ENCODE measurements around the gene LCN12. TPM values are rescaled to one million over a fixed set of nuclear protein-coding genes. Genes with fewer than 3 reads are reported as not detected.

The LCN12 gene
- polyA plus RNA-seq, 1 donor (not counting 4 experiments of a cell fraction or from before 2014, with no cell fraction given), result not detected

DNA sequence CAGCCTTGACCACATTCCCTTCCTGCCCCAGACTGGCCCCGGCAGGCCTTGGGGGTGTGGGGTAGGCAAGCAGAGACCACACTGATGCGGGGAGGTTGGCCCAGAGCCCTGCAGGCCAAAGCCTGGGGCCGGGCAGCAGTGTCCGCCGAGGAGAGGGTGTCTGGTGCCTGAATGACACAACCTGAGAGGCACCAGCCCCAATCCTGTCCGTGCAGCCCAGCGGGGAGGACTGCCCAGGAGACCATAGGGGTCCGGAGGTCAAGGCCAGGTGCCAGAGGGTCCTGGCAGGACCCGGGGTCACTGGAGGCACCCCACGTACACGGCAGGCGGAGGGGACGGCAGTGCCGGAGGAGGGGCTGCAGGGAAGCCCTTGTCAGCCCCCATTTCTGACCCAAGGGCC, 19.7 kb downstream of the LCN12 start:
- TF ChIP-seq CTCF (optimal IDR thresholded peaks at IDR 0.05 in 1 of 3, IDR thresholded peaks at IDR 0.05 in 1 of 3, conservative IDR thresholded peaks at IDR 0.05 in 1 of 3; ENCODE audit: extremely low read depth in 1 of 3, insufficient read depth in 2 of 3, low read length in 3 of 3), result no peak
- TF ChIP-seq EZH2 (IDR thresholded peaks at IDR 0.05; ENCODE audit: low read length), result no peak
- Histone ChIP-seq H3K4me1 (ENCODE audit: control insufficient read depth, extremely low read depth, insufficient read depth, low read length) (peaks cover 8% of the 10 kb centered on the region), H3K9me1 (ENCODE audit: control insufficient read depth, extremely low read depth, insufficient read depth, low read length) (no peaks in the 10 kb centered on the region), H2AFZ (ENCODE audit: control insufficient read depth, low read length) (no peak overlapping the region), H3K9ac (ENCODE audit: control insufficient read depth, extremely low read depth, insufficient read depth, low read length) (no peak overlapping the region), H3K79me2 (ENCODE audit: control insufficient read depth, insufficient read depth, low read length) (no peaks in the 10 kb centered on the region), H4K20me1 (ENCODE audit: control insufficient read depth, extremely low read depth, insufficient read depth, low read length) (no peaks in the 10 kb centered on the region), H3K9me3 (ENCODE audit: control insufficient read depth, low read depth, low read length) (no peaks in the 10 kb centered on the region), H3K4me2 (ENCODE audit: control insufficient read depth, extremely low read depth, insufficient read depth, low read depth, low read length) (no peak overlapping the region), H3K27me3 (ENCODE audit: control insufficient read depth, extremely low read depth, insufficient read depth, low read length) (no peaks in the 10 kb centered on the region), H3K36me3 (ENCODE audit: control insufficient read depth in 2 of 2, extremely low read depth in 1 of 2, insufficient read depth in 2 of 2, low read length in 2 of 2) (no peaks in the 10 kb centered on the region), H3K4me3 (ENCODE audit: control insufficient read depth in 2 of 3, extremely low read depth in 1 of 3, insufficient read depth in 2 of 3, low read depth in 1 of 3, low read length in 3 of 3) (no peak overlapping the region), H3K27ac (ENCODE audit: control insufficient read depth, insufficient read depth, low read length) (no peak overlapping the region)
- FAIRE-seq, result no peak
- no peak for DNase-seq (ENCODE audit: low read depth, low spot score)
- dilution Hi-C loops (cut with MboI; ENCODE audit: extremely low pct_ligation_motif_present, low sequenced_read_pairs), result no loop called here

DNA sequence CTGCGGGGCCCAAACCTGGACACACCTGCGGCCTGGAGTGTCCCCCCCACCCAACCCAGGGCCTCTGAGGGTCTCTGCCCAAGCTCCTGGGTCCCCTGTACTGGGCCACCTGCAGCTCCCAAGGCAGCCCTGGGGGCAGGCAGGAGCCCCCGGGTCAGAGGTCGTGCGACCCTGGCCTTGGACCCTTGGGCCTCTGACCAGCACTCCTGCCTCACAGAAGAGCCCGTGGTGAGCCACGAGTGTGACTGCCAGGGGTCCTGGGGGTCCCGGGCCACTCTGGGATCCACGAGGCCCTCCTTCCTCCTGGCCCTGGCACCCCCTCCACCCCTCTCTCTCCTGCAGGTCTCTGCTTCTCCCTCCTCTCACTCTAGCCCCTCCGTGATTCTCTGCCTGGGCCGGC, 20.3 kb downstream of the LCN12 start:
- FAIRE-seq, result no peak
- dilution Hi-C loops (cut with MboI; ENCODE audit: extremely low pct_ligation_motif_present, low sequenced_read_pairs), result no loop called here

More for the DNA sequence above, 20.3 kb downstream of the LCN12 start:
- no peak for DNase-seq (ENCODE audit: low read depth, low spot score)
- no peaks in the 10 kb centered on the region for H3K79me2 ChIP-seq (ENCODE audit: control insufficient read depth, insufficient read depth, low read length)
- H3K9me3 ChIP-seq (ENCODE audit: control insufficient read depth, low read depth, low read length), result no peaks in the 10 kb centered on the region
- no peaks in the 10 kb centered on the region for H4K20me1 ChIP-seq (ENCODE audit: control insufficient read depth, extremely low read depth, insufficient read depth, low read length)
- H3K4me3 ChIP-seq (ENCODE audit: control insufficient read depth in 2 of 3, extremely low read depth in 1 of 3, insufficient read depth in 2 of 3, low read depth in 1 of 3, low read length in 3 of 3), result no peak overlapping the region
- no peak overlapping the region for H3K4me2 ChIP-seq (ENCODE audit: control insufficient read depth, extremely low read depth, insufficient read depth, low read depth, low read length)
- no peaks in the 10 kb centered on the region for H3K27me3 ChIP-seq (ENCODE audit: control insufficient read depth, extremely low read depth, insufficient read depth, low read length)
- H3K9ac ChIP-seq (ENCODE audit: control insufficient read depth, extremely low read depth, insufficient read depth, low read length), result no peak overlapping the region
- no peaks in the 10 kb centered on the region for H3K9me1 ChIP-seq (ENCODE audit: control insufficient read depth, extremely low read depth, insufficient read depth, low read length)
- no peak for TF ChIP-seq CTCF (optimal IDR thresholded peaks at IDR 0.05 in 1 of 3, IDR thresholded peaks at IDR 0.05 in 1 of 3, conservative IDR thresholded peaks at IDR 0.05 in 1 of 3; ENCODE audit: extremely low read depth in 1 of 3, insufficient read depth in 2 of 3, low read length in 3 of 3)
- H3K27ac ChIP-seq (ENCODE audit: control insufficient read depth, insufficient read depth, low read length), result no peak overlapping the region
- H2AFZ ChIP-seq (ENCODE audit: control insufficient read depth, low read length), result no peak overlapping the region
- H3K36me3 ChIP-seq (ENCODE audit: control insufficient read depth in 2 of 2, extremely low read depth in 1 of 2, insufficient read depth in 2 of 2, low read length in 2 of 2), result no peaks in the 10 kb centered on the region
- H3K4me1 ChIP-seq (ENCODE audit: control insufficient read depth, extremely low read depth, insufficient read depth, low read length), result peaks cover 8% of the 10 kb centered on the region
